Ascending aorta (tissue), 2 donors: ENCODE data around the gene ZBTB5. TPM values are rescaled to one million over a fixed set of nuclear protein-coding genes. Genes with fewer than 3 reads are reported as not detected.

Experiments
- DNase-seq, 2 donors: peaks; one replicate each; pipeline ENCODE4 v3.0.0-alpha.2; 2019; ENCODE audit warnings: low spot score in 2 of 2
- H3K27ac ChIP-seq, 2 donors: fragments of 200-600 bp; sonication (generic); one replicate each; pipeline ENCODE4 v1.5.1; 2016 to 2017; ENCODE audit warnings: mild to moderate bottlenecking in 1 of 2
- H3K27me3 ChIP-seq: fragments of 200-600 bp; sonication (generic); one replicate; pipeline ENCODE4 v1.5.1; 2017
- H3K36me3 ChIP-seq, 2 donors: fragments of 200-600 bp; sonication (generic); one replicate each; pipeline ENCODE4 v1.5.1; 2016
- H3K4me1 ChIP-seq, 2 donors: fragments of 200-600 bp; sonication (generic); one replicate each; pipeline ENCODE4 v1.5.1; 2016 to 2017; ENCODE audit warnings: mild to moderate bottlenecking in 1 of 2
- H3K4me3 ChIP-seq, 2 donors: fragments of 200-600 bp; sonication (generic); one replicate each; pipeline ENCODE4 v1.5.1; 2016 to 2017; ENCODE audit warnings: mild to moderate bottlenecking in 1 of 2
- H3K9me3 ChIP-seq, 2 donors: fragments of 200-600 bp; sonication (generic); one replicate each; pipeline ENCODE4 v1.5.1; 2016
- CTCF ChIP-seq, 3 experiments: fragments of 200-600 bp in 2 of 3; fragments of 450-650 bp in 1 of 3; sonication (generic) in 2 of 3; IDR thresholded peaks; one replicate each; pipeline ENCODE4 v1.5.1; 2016 to 2019; ENCODE audit warnings: antibody characterized with exemption in 3 of 3, mild to moderate bottlenecking in 1 of 3, moderate library complexity in 1 of 3
- intact Hi-C: fragments of 100-400 bp; cut with DNase I; formaldehyde crosslinking; loops from one replicate; pipeline ENCODE4 v1.15.1; 2023
- total RNA-seq: library from RNA; depleted of rRNA; stranded (reverse); fragments of >200 nt; gene quantifications from one replicate; pipeline ENCODE4 v1.1.0, GENCODE V29; 2016

ZBTB5 gene
- total RNA-seq, 1 donor from 2014 or later = 3.4 TPM

GRCh38 chr9:37509536-37509935, 44.3 kb upstream of the ZBTB5 start:
- H3K9me3 ChIP-seq = no peaks in the 10 kb centered on the region
- no peak for DNase-seq
- no peak for TF ChIP-seq CTCF (IDR thresholded peaks at IDR 0.05)
- peaks cover 3 to 21% of the 10 kb centered on the region in 2 donors for H3K36me3 ChIP-seq
- no peak overlapping the region for H3K4me3 ChIP-seq
- no peak overlapping the region for H3K27ac ChIP-seq
- H3K4me1 ChIP-seq = no peaks in the 10 kb centered on the region
- intact Hi-C loops = no loop called here
- H3K27me3 ChIP-seq = no peaks in the 10 kb centered on the region

GRCh38 chr9:37508834-37509206, 43.6 kb upstream of the ZBTB5 start:
- intact Hi-C loops = no loop called here
- H3K9me3 ChIP-seq = no peaks in the 10 kb centered on the region
- no peaks in the 10 kb centered on the region for H3K27me3 ChIP-seq
- no peak for DNase-seq
- H3K36me3 ChIP-seq = peaks cover 4 to 24% of the 10 kb centered on the region in 2 donors
- H3K4me1 ChIP-seq = no peaks in the 10 kb centered on the region
- TF ChIP-seq CTCF (IDR thresholded peaks at IDR 0.05) = no peak
- no peak overlapping the region for H3K4me3 ChIP-seq
- no peak overlapping the region for H3K27ac ChIP-seq

- intact Hi-C loops = no loop called here
Observed at GRCh38 chr9:37508135-37508833, 43.0 kb upstream of the ZBTB5 start.

GRCh38 chr9:37507566-37508134, 42.4 kb upstream of the ZBTB5 start:
- TF ChIP-seq CTCF (IDR thresholded peaks at IDR 0.05) = no peak
- Histone ChIP-seq H3K27ac (no peak overlapping the region), H3K9me3 (no peaks in the 10 kb centered on the region), H3K36me3 (peaks cover 15 to 36% of the 10 kb centered on the region in 2 donors), H3K4me1 (no peaks in the 10 kb centered on the region), H3K4me3 (no peak overlapping the region), H3K27me3 (no peaks in the 10 kb centered on the region)
- no peak for DNase-seq
- intact Hi-C loops = no loop called here

More at GRCh38 chr9:37508135-37508833, 43.0 kb upstream of the ZBTB5 start:
- H3K4me1 ChIP-seq = no peaks in the 10 kb centered on the region
- no peak for DNase-seq
- no peak for TF ChIP-seq CTCF (IDR thresholded peaks at IDR 0.05)
- no peak overlapping the region for H3K27ac ChIP-seq
- no peak overlapping the region for H3K4me3 ChIP-seq
- H3K9me3 ChIP-seq = no peaks in the 10 kb centered on the region
- no peaks in the 10 kb centered on the region for H3K27me3 ChIP-seq
- H3K36me3 ChIP-seq = peaks cover 8 to 30% of the 10 kb centered on the region in 2 donors

GRCh38 chr9:37504605-37505004, 39.4 kb upstream of the ZBTB5 start:
- Histone ChIP-seq H3K4me1 (no peaks in the 10 kb centered on the region), H3K36me3 (peaks cover 40 to 61% of the 10 kb centered on the region in 2 donors), H3K4me3 (no peak overlapping the region), H3K27ac (no peak overlapping the region), H3K9me3 (no peaks in the 10 kb centered on the region), H3K27me3 (no peaks in the 10 kb centered on the region)
- intact Hi-C loops = no loop called here
- no peak for DNase-seq
- no peak for TF ChIP-seq CTCF (IDR thresholded peaks at IDR 0.05)
